GM12873 (cell line): Measurements from ENCODE around the gene SRGAP1.

Source experiments
- CTCF ChIP-seq: IDR thresholded peaks from 2 replicates; pipeline ENCODE4 v1.5.1; 2012; ENCODE audit warnings: low read depth, mild to moderate bottlenecking, moderate library complexity, low read length, control low read depth; ENCODE audit not compliant: insufficient read depth; ENCODE audit errors: missing control alignments

SRGAP1 gene

GRCh38 chr12:64181430-64182291 lies 337.2 kb downstream of the SRGAP1 start:
- peak; percentile 18 for TF ChIP-seq CTCF

GRCh38 chr12:64184216-64184615 lies 339.7 kb downstream of the SRGAP1 start:
- no peak for TF ChIP-seq CTCF

GRCh38 chr12:64186789-64187188 lies 342.3 kb downstream of the SRGAP1 start:
- no peak for TF ChIP-seq CTCF

- no peak for TF ChIP-seq CTCF
Observed at GRCh38 chr12:64187370-64187769, 342.9 kb downstream of the SRGAP1 start.

- TF ChIP-seq CTCF, result no peak
Observed at GRCh38 chr12:64187794-64188193, 343.3 kb downstream of the SRGAP1 start.

GRCh38 chr12:64189530-64189929 lies 345.0 kb downstream of the SRGAP1 start:
- TF ChIP-seq CTCF, result no peak

GRCh38 chr12:64190140-64190539 lies 345.6 kb downstream of the SRGAP1 start:
- no peak for TF ChIP-seq CTCF
